ENCODE data around the gene EDA.

EDA gene

GRCh38 chrX:70009049-70009448, 393.1 kb downstream of the EDA start:
- Mint-ChIP-seq H3K27ac (no peak overlapping the region), H3K27me3 (no peaks in the 10 kb centered on the region), H3K36me3 (ENCODE audit: low read depth) (peaks cover 2% of the 10 kb centered on the region), H3K9me3 (peaks cover 4% of the 10 kb centered on the region), H3K4me3 (no peak overlapping the region), H3K4me1 (no peaks in the 10 kb centered on the region)
- no peak for ATAC-seq
- no peak for DNase-seq

GRCh38 chrX:70009970-70010369, 394.1 kb downstream of the EDA start:
- no peaks in the 10 kb centered on the region for H3K27me3 Mint-ChIP-seq
- ATAC-seq, result no peak
- DNase-seq, result no peak
- peaks cover 2% of the 10 kb centered on the region for H3K36me3 Mint-ChIP-seq (ENCODE audit: low read depth)
- H3K9me3 Mint-ChIP-seq, result peaks cover 4% of the 10 kb centered on the region
- no peak overlapping the region for H3K4me3 Mint-ChIP-seq
- peaks cover 2% of the 10 kb centered on the region for H3K4me1 Mint-ChIP-seq
- H3K27ac Mint-ChIP-seq, result no peak overlapping the region

DNA sequence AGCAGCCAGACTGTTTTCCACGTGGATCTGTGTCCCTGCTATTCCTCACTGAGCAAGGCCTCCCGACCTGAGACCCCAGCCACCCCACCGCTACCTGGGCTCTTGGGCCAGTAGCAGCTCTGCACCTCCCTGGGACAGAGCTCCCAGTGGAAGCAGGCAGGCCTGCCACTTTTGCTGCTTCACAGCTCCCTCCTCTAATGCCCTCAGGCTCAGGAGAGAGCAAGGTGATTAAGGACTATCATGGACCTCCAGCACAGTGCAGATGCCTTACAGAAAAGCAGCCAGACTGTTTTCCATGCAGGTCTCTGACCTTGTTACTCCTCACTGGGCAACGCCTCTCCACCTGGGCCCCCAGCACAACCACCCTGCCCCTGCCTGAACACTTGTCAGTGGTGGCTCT, 396.8 kb downstream of the EDA start:
- ATAC-seq, result no peak
- Mint-ChIP-seq H3K4me3 (no peak overlapping the region), H3K27me3 (no peaks in the 10 kb centered on the region), H3K36me3 (ENCODE audit: low read depth) (no peaks in the 10 kb centered on the region), H3K27ac (no peak overlapping the region), H3K9me3 (no peaks in the 10 kb centered on the region), H3K4me1 (peaks cover 14% of the 10 kb centered on the region)
- DNase-seq, result no peak

DNA sequence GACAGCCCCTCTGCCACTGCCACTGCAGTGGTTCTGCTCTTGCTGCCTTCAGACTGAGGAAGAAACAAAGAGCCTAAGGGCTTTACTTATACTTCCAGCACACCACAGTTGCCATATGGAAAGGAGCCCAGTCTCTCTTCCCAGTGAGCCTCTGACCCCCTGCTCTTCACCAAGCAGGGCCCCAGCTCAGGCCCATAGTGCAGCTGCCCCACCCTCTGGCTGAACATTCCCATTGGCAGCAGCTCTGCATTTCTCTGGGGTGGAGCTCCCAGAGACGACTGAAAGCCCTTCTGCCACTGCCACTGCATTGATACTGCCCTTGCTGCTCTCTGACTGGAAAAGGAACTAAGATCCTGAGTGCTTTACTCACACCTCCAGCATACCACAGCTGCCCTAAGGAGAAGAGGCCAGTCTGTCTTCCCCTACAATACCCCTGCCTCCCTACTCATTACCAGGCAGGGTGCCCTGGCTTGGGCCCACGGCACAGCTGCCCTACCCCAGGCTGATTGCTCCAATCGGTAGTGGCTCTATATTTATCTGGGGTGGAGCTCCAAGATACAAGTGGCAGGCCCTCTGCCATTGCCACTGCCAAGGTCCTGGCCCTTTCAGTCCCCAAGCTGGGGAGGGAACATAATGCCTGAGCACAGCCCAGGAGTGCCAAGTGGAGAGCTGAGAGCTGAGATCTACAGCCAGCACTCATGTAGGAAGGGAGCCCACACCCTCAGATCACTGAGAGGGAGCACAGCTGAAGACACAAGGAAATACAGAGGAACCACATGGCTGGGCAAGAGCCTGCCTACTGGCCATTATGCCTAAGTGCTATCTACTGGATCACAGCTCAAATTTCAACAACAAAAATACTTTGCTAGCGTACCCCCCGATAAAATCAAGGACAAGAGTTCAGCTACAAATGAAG, 397.8 kb downstream of the EDA start:
- Mint-ChIP-seq H3K9me3 (no peaks in the 10 kb centered on the region), H3K4me1 (peaks cover 14% of the 10 kb centered on the region), H3K27me3 (no peaks in the 10 kb centered on the region), H3K36me3 (ENCODE audit: low read depth) (no peaks in the 10 kb centered on the region), H3K27ac (no peak overlapping the region), H3K4me3 (no peak overlapping the region)
- DNase-seq (no peak), ATAC-seq (no peak)

DNA sequence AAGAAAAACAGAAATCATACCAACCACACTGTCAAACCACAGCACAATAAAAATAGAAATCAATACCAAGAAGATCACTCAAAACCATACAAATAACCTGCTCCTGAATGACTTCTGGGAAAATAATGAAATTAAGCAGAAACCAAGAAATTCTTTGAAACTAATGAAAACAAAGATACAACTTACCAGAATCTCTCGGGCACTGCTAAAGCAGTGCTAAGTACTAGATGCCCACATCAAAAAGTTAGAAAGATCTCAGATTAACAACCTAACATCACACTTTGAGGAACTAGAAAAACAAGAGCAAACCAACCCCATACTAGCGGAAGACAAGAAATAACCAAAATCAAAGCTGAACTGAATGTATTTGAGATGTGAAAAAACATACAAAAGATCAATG, 400.6 kb downstream of the EDA start:
- Mint-ChIP-seq H3K27me3 (no peaks in the 10 kb centered on the region), H3K4me3 (no peak overlapping the region), H3K27ac (no peak overlapping the region), H3K9me3 (no peaks in the 10 kb centered on the region), H3K36me3 (ENCODE audit: low read depth) (no peaks in the 10 kb centered on the region), H3K4me1 (peaks cover 14% of the 10 kb centered on the region)
- no peak for ATAC-seq
- DNase-seq, result no peak

DNA sequence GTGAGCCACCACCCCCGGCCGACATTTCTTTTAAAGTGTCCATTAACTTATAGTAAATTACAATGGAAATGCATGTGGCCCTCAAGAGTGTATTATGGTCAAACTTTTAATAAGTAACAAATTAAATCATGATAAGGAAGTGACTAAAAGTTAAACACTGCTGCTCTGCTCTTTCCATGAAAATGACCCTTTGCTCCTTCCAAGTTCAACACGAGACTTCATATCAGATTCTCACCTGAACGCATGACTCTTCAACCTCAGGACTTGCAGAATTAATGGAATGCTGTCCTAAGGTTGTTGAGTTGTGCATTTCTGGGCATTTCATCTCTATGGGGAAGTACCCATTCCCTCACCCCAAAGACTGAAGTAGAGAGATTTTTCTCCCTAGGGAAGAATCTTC, 406.7 kb downstream of the EDA start:
- DNase-seq, result no peak
- peaks cover 19% of the 10 kb centered on the region for H3K4me1 Mint-ChIP-seq
- H3K27ac Mint-ChIP-seq, result no peak overlapping the region
- no peaks in the 10 kb centered on the region for H3K36me3 Mint-ChIP-seq (ENCODE audit: low read depth)
- ATAC-seq, result no peak
- H3K27me3 Mint-ChIP-seq, result no peaks in the 10 kb centered on the region
- no peak overlapping the region for H3K4me3 Mint-ChIP-seq
- H3K9me3 Mint-ChIP-seq, result no peaks in the 10 kb centered on the region

DNA sequence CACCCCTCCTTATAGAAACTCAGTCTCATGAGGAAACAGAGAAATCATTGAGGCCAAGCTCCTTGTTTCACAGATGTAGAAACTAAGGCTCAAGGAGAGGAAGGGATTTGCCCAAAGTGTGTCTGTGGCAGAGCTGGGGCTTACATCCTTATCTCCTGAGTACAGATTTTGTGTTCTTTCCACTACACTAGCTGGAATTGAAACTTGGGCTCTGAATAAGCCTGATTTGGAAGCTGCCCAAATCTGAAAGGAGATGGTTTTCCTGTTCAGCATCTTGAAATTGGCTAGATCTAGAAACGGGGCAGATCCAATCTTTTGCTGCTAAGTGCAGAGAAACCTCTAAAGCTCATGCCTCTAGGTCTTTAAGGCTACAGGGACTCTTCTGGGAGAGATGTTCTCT, 409.6 kb downstream of the EDA start:
- peaks cover 24% of the 10 kb centered on the region for H3K4me1 Mint-ChIP-seq
- no peak for ATAC-seq
- H3K9me3 Mint-ChIP-seq, result no peaks in the 10 kb centered on the region
- H3K4me3 Mint-ChIP-seq, result no peak overlapping the region
- no peak overlapping the region for H3K27ac Mint-ChIP-seq
- H3K27me3 Mint-ChIP-seq, result no peaks in the 10 kb centered on the region
- DNase-seq, result no peak
- no peaks in the 10 kb centered on the region for H3K36me3 Mint-ChIP-seq (ENCODE audit: low read depth)

GRCh38 chrX:70026112-70026850, 410.4 kb downstream of the EDA start:
- Mint-ChIP-seq H3K36me3 (ENCODE audit: low read depth) (no peaks in the 10 kb centered on the region), H3K27ac (no peak overlapping the region), H3K9me3 (no peaks in the 10 kb centered on the region), H3K4me1 (peaks cover 25% of the 10 kb centered on the region), H3K4me3 (no peak overlapping the region), H3K27me3 (no peaks in the 10 kb centered on the region)
- ATAC-seq, result no peak
- no peak for DNase-seq

- no peaks in the 10 kb centered on the region for H3K27me3 Mint-ChIP-seq
- ATAC-seq (no peak), DNase-seq (no peak)
- no peak overlapping the region for H3K27ac Mint-ChIP-seq
- H3K36me3 Mint-ChIP-seq (ENCODE audit: low read depth), result no peaks in the 10 kb centered on the region
- H3K4me3 Mint-ChIP-seq, result no peak overlapping the region
- no peaks in the 10 kb centered on the region for H3K9me3 Mint-ChIP-seq
- peaks cover 25% of the 10 kb centered on the region for H3K4me1 Mint-ChIP-seq
Measured at GRCh38 chrX:70026851-70027200, 410.9 kb downstream of the EDA start.

DNA sequence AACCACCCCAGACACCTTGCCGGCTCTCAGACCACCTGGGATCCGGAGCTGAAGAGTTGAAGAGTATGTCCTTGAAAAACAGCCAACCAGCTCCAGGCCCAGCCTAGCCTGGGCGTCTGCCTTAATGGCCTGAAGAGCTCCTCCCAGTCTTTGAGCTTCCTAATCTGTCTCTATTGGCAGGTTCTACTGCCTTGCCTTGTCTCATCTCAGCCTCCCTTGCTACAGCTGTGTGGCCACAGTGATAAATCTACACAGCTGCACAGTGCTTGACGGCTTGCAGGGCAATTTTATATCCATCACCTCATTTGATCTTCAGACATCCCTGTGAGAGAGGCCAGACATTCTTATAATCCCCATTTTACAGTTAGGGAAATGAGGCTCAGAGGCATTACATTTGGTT, 413.9 kb downstream of the EDA start:
- H3K27ac Mint-ChIP-seq, result no peak overlapping the region
- no peak for ATAC-seq
- no peaks in the 10 kb centered on the region for H3K9me3 Mint-ChIP-seq
- DNase-seq, result no peak
- H3K4me3 Mint-ChIP-seq, result no peak overlapping the region
- H3K4me1 Mint-ChIP-seq, result peaks cover 22% of the 10 kb centered on the region
- H3K27me3 Mint-ChIP-seq, result no peaks in the 10 kb centered on the region
- H3K36me3 Mint-ChIP-seq (ENCODE audit: low read depth), result no peaks in the 10 kb centered on the region

DNA sequence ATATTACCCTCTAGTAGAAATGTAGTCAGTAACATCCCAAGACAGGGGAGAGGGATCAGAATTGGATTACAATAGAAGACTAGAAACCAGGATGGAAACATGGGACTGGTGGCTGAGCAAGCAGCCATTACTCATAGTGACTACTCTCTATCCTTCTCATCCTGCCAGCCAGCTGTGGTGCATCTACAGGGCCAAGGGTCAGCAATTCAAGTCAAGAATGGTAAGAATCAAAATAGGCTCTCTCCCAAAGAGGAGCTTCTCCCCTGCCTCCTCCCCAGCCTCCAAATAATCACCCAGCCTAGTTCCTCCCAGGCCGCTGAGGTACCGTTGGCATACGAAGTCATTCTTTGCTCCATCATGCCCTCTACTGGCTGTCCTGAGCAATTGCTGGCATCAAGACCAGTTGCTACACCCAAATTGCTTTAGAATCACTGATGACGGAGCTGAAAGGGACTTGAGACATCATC, 414.4 kb downstream of the EDA start:
- Mint-ChIP-seq H3K36me3 (ENCODE audit: low read depth) (no peaks in the 10 kb centered on the region), H3K27me3 (no peaks in the 10 kb centered on the region), H3K9me3 (no peaks in the 10 kb centered on the region), H3K4me3 (no peak overlapping the region), H3K27ac (no peak overlapping the region), H3K4me1 (peaks cover 18% of the 10 kb centered on the region)
- peak; percentile 40 for DNase-seq
- peak; percentile 49 for ATAC-seq

DNA sequence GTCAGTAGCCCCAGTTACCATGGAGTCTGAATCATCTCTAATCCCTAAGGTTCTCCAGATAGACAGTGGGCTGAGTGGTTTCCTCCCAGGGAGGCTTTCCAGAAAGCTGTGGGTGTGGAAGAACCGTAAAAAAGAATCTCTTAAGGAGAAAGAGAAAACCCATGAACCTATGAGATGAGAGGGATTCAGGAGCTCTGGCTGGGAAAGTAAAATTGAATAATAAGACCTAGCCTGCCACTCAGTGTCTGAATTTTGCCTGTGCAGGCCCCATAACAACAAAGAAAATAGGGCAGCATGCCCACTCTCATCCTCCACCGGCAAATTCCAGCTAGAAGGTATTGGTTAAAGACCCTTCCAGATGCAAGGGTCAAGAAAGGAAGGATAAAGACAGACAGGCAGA, 416.9 kb downstream of the EDA start:
- Mint-ChIP-seq H3K36me3 (ENCODE audit: low read depth) (no peaks in the 10 kb centered on the region), H3K4me3 (no peak overlapping the region), H3K27me3 (no peaks in the 10 kb centered on the region), H3K4me1 (peaks cover 6% of the 10 kb centered on the region), H3K27ac (no peak overlapping the region), H3K9me3 (no peaks in the 10 kb centered on the region)
- DNase-seq (no peak), ATAC-seq (no peak)

- no peak overlapping the region for H3K4me3 Mint-ChIP-seq
- DNase-seq (peak; percentile 42), ATAC-seq (no peak)
- no peaks in the 10 kb centered on the region for H3K27me3 Mint-ChIP-seq
- H3K36me3 Mint-ChIP-seq (ENCODE audit: low read depth), result no peaks in the 10 kb centered on the region
- peaks cover 6% of the 10 kb centered on the region for H3K4me1 Mint-ChIP-seq
- H3K9me3 Mint-ChIP-seq, result no peaks in the 10 kb centered on the region
- no peak overlapping the region for H3K27ac Mint-ChIP-seq
Measured at GRCh38 chrX:70033348-70034051, 417.6 kb downstream of the EDA start.

DNA sequence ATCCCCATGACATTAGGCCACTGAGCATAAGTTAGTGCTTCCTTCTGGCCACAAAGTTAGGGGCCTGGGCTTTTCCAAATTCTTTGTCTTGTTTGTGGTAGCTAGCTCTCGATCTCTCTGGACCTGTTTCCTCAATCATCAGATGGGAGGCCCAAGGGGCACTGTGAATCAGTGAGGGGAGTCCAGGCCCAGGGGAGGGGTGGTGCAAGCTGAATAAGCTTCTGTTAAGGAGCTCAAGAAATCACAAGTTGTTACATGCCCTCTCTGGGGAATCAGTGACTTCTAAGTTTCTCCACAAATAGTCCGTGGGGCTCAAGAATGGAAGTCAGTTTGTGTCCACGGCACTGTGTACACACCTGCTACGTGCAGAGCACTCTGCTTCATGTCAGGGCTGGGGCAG, 418.7 kb downstream of the EDA start:
- no peak overlapping the region for H3K4me3 Mint-ChIP-seq
- no peak overlapping the region for H3K27ac Mint-ChIP-seq
- no peaks in the 10 kb centered on the region for H3K9me3 Mint-ChIP-seq
- no peaks in the 10 kb centered on the region for H3K27me3 Mint-ChIP-seq
- H3K36me3 Mint-ChIP-seq (ENCODE audit: low read depth), result no peaks in the 10 kb centered on the region
- H3K4me1 Mint-ChIP-seq, result peaks cover 6% of the 10 kb centered on the region
- ATAC-seq (no peak), DNase-seq (no peak)

GRCh38 chrX:70038515-70038914, 422.6 kb downstream of the EDA start:
- H3K27ac Mint-ChIP-seq, result no peak overlapping the region
- H3K27me3 Mint-ChIP-seq, result no peaks in the 10 kb centered on the region
- ATAC-seq (no peak), DNase-seq (no peak)
- no peaks in the 10 kb centered on the region for H3K36me3 Mint-ChIP-seq (ENCODE audit: low read depth)
- no peak overlapping the region for H3K4me3 Mint-ChIP-seq
- H3K9me3 Mint-ChIP-seq, result no peaks in the 10 kb centered on the region
- H3K4me1 Mint-ChIP-seq, result no peaks in the 10 kb centered on the region
